ENCODE measurements around the gene SLC22A15. TPM values are rescaled to one million over a fixed set of nuclear protein-coding genes. Genes with fewer than 3 reads are reported as not detected.

The SLC22A15 gene
- polyA plus RNA-seq, 2 of the 4 experiments (the other 2 are of a cell fraction) = 0.81 to 2.5 TPM

- Histone ChIP-seq H3K4me1 (no peaks in the 10 kb centered on the region), H3K27ac (no peak overlapping the region), H3K4me3 (no peak overlapping the region), H3K4me2 (no peak overlapping the region), H3K9me3 (no peaks in the 10 kb centered on the region)
- WGBS (ENCODE audit: missing lambda C conversion rate) = 82% methylated on average over 6 of the region's 6 CpGs
- no peak for FAIRE-seq
- TF ChIP-seq NFE2L2 (conservative IDR thresholded peaks at IDR 0.05; ENCODE audit: low read length) (no peak), KDM1A (IDR thresholded peaks at IDR 0.05; ENCODE audit: low read depth) (no peak), PBX3 (IDR thresholded peaks at IDR 0.05) (no peak), RARB (CRISPR knock-in tag; IDR thresholded peaks at IDR 0.05) (no peak), CEBPB (IDR thresholded peaks at IDR 0.05) (no peak), JUN (IDR thresholded peaks at IDR 0.05) (no peak), EP300 (IDR thresholded peaks at IDR 0.05) (no peak), POLR2AphosphoS2 (conservative IDR thresholded peaks at IDR 0.05; ENCODE audit: low read length) (no peak), RNF2 (IDR thresholded peaks at IDR 0.05; ENCODE audit: borderline replicate concordance, low read depth) (no peak)
- ChIA-PET CTCF (no interaction called here), POLR2A (no interaction called here)
- DNase-seq (ENCODE audit: low read depth in 1 of 2, low spot score in 1 of 2) = no peak
- no peak for ATAC-seq
Observed at GRCh38 chr1:116008656-116009390, 32.5 kb downstream of the SLC22A15 start.

GRCh38 chr1:116012716-116013115, 36.4 kb downstream of the SLC22A15 start:
- DNase-seq (ENCODE audit: low read depth in 1 of 2, low spot score in 1 of 2) (no peak), ATAC-seq (no peak), FAIRE-seq (no peak)
- H3K4me3 ChIP-seq = no peak overlapping the region
- 93% methylated on average over 2 of the region's 2 CpGs for WGBS (ENCODE audit: missing lambda C conversion rate)
- POLR2A ChIA-PET = no interaction called here
- no peak overlapping the region for H3K27ac ChIP-seq
- no peaks in the 10 kb centered on the region for H3K9me3 ChIP-seq
- TF ChIP-seq RAD21 (conservative IDR thresholded peaks at IDR 0.05 in 1 of 2, IDR thresholded peaks at IDR 0.05 in 1 of 2) (no peak), BHLHE40 (IDR thresholded peaks at IDR 0.05; ENCODE audit: low read depth, low read length) (no peak), HDAC2 (IDR thresholded peaks at IDR 0.05) (no peak), KDM5A (IDR thresholded peaks at IDR 0.05) (no peak), FOSL2 (IDR thresholded peaks at IDR 0.05) (no peak), FOSL2 (CRISPR knock-in tag; IDR thresholded peaks at IDR 0.05) (no peak), PBX3 (IDR thresholded peaks at IDR 0.05) (no peak), CHD4 (IDR thresholded peaks at IDR 0.05; ENCODE audit: borderline replicate concordance) (no peak), POLR2AphosphoS2 (conservative IDR thresholded peaks at IDR 0.05; ENCODE audit: low read length) (no peak), POLR2A (IDR thresholded peaks at IDR 0.05; ENCODE audit: low read length) (no peak), JUNB (IDR thresholded peaks at IDR 0.05) (no peak), GATA3 (IDR thresholded peaks at IDR 0.05; ENCODE audit: borderline replicate concordance) (no peak), MAZ (IDR thresholded peaks at IDR 0.05; ENCODE audit: borderline replicate concordance, low read depth, low read length) (no peak), HMGXB4 (CRISPR knock-in tag; IDR thresholded peaks at IDR 0.05; ENCODE audit: borderline replicate concordance) (no peak), HOXB13 (CRISPR knock-in tag; IDR thresholded peaks at IDR 0.05; ENCODE audit: low read depth) (no peak), USF2 (IDR thresholded peaks at IDR 0.05) (no peak)
- H3K4me1 ChIP-seq = no peaks in the 10 kb centered on the region
- CTCF ChIA-PET = no interaction called here
- H3K4me2 ChIP-seq = no peak overlapping the region

Measured in A549 (cell line).